ENCODE measurements around the gene PRTFDC1.

Gene PRTFDC1

GRCh38 chr10:24853661-24854060 lies 98.7 kb downstream of the PRTFDC1 start:
- Histone ChIP-seq H4K20me1 (ENCODE audit: control insufficient read depth, insufficient read depth, low read depth, low read length) (no peaks in the 10 kb centered on the region), H3K27me3 (ENCODE audit: control insufficient read depth, low read length) (no peaks in the 10 kb centered on the region), H3K9me3 (ENCODE audit: control insufficient read depth, insufficient read depth, low read length) (no peaks in the 10 kb centered on the region), H3K36me3 (ENCODE audit: control insufficient read depth, low read length) (no peaks in the 10 kb centered on the region), H3K4me1 (ENCODE audit: control insufficient read depth, low read length) (no peaks in the 10 kb centered on the region), H3K27ac (ENCODE audit: low read depth, low read length) (no peak overlapping the region), H3K4me2 (ENCODE audit: low read length) (no peak overlapping the region), H3K79me2 (ENCODE audit: control insufficient read depth, low read length) (no peaks in the 10 kb centered on the region), H3F3A (ENCODE audit: control insufficient read depth, insufficient read depth) (no peaks in the 10 kb centered on the region), H3K9me2 (replicated peaks; ENCODE audit: control insufficient read depth, low read length) (no peaks in the 10 kb centered on the region), H3K4me3 (ENCODE audit: low read length) (no peak overlapping the region)
- TF ChIP-seq EZH2phosphoT487 (IDR thresholded peaks at IDR 0.05; ENCODE audit: borderline replicate concordance, low read length) (no peak), CTCF (IDR thresholded peaks at IDR 0.05; ENCODE audit: low read depth, low read length, poor library complexity, severe bottlenecking) (no peak)

GRCh38 chr10:24851629-24852028 lies 100.8 kb downstream of the PRTFDC1 start:
- no peak overlapping the region for H3K27ac ChIP-seq (ENCODE audit: low read depth, low read length)

GRCh38 chr10:24850727-24851296 lies 101.6 kb downstream of the PRTFDC1 start:
- Histone ChIP-seq H3K4me1 (ENCODE audit: control insufficient read depth, low read length) (no peaks in the 10 kb centered on the region), H3K4me3 (ENCODE audit: low read length) (no peak overlapping the region), H3K9me3 (ENCODE audit: control insufficient read depth, insufficient read depth, low read length) (no peaks in the 10 kb centered on the region), H3K27me3 (ENCODE audit: control insufficient read depth, low read length) (no peaks in the 10 kb centered on the region), H3K79me2 (ENCODE audit: control insufficient read depth, low read length) (no peaks in the 10 kb centered on the region), H3F3A (ENCODE audit: control insufficient read depth, insufficient read depth) (no peaks in the 10 kb centered on the region), H3K9me2 (replicated peaks; ENCODE audit: control insufficient read depth, low read length) (no peaks in the 10 kb centered on the region), H3K36me3 (ENCODE audit: control insufficient read depth, low read length) (no peaks in the 10 kb centered on the region), H3K4me2 (ENCODE audit: low read length) (no peak overlapping the region), H3K27ac (ENCODE audit: low read depth, low read length) (no peak overlapping the region), H4K20me1 (ENCODE audit: control insufficient read depth, insufficient read depth, low read depth, low read length) (no peaks in the 10 kb centered on the region)
- no peak for TF ChIP-seq EZH2phosphoT487 (IDR thresholded peaks at IDR 0.05; ENCODE audit: borderline replicate concordance, low read length)
- no peak for TF ChIP-seq CTCF (IDR thresholded peaks at IDR 0.05; ENCODE audit: low read depth, low read length, poor library complexity, severe bottlenecking)

More at GRCh38 chr10:24851629-24852028, 100.8 kb downstream of the PRTFDC1 start:
- H3K27me3 ChIP-seq (ENCODE audit: control insufficient read depth, low read length), result no peaks in the 10 kb centered on the region
- no peaks in the 10 kb centered on the region for H4K20me1 ChIP-seq (ENCODE audit: control insufficient read depth, insufficient read depth, low read depth, low read length)
- H3K36me3 ChIP-seq (ENCODE audit: control insufficient read depth, low read length), result no peaks in the 10 kb centered on the region
- no peaks in the 10 kb centered on the region for H3K9me2 ChIP-seq (replicated peaks; ENCODE audit: control insufficient read depth, low read length)
- no peaks in the 10 kb centered on the region for H3F3A ChIP-seq (ENCODE audit: control insufficient read depth, insufficient read depth)
- no peak overlapping the region for H3K4me3 ChIP-seq (ENCODE audit: low read length)
- H3K79me2 ChIP-seq (ENCODE audit: control insufficient read depth, low read length), result no peaks in the 10 kb centered on the region
- no peaks in the 10 kb centered on the region for H3K4me1 ChIP-seq (ENCODE audit: control insufficient read depth, low read length)
- no peak overlapping the region for H3K4me2 ChIP-seq (ENCODE audit: low read length)
- no peaks in the 10 kb centered on the region for H3K9me3 ChIP-seq (ENCODE audit: control insufficient read depth, insufficient read depth, low read length)
- TF ChIP-seq CTCF (IDR thresholded peaks at IDR 0.05; ENCODE audit: low read depth, low read length, poor library complexity, severe bottlenecking) (no peak), EZH2phosphoT487 (IDR thresholded peaks at IDR 0.05; ENCODE audit: borderline replicate concordance, low read length) (no peak)

Measured in DOHH2 (cell line).